ENCODE measurements around the gene FRMD4A.

Gene FRMD4A

DNA sequence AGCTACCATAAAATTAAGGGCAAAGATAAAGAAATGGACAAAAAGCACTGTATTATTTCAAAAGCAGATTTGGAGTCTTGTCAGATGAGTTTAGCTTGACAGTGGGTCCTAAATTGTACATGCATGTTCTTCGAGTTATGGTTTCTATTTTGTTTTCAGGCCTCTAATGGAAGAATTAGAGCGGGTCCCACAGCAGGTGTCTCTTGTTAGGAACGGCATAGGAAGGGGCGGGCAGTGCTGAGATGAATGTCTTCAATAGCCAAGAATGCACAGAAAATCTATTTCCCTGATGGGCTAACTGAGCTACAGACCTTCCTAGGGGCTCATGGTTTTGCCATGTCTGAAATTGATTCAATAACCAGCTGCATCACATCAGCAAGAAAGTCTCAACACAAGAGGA, 304.4 kb downstream of the FRMD4A start:
- TF ChIP-seq TCF12 (IDR thresholded peaks at IDR 0.05; ENCODE audit: low read depth) (no peak), USF1 (IDR thresholded peaks at IDR 0.05) (no peak), ZBTB7A (IDR thresholded peaks at IDR 0.05; ENCODE audit: low read depth) (no peak), CEBPB (IDR thresholded peaks at IDR 0.05) (no peak), NFIC (IDR thresholded peaks at IDR 0.05) (no peak), CREB1 (IDR thresholded peaks at IDR 0.05; ENCODE audit: low read depth) (no peak), TEAD4 (IDR thresholded peaks at IDR 0.05) (no peak), YY1 (IDR thresholded peaks at IDR 0.05; ENCODE audit: low read depth) (no peak), EGR1 (IDR thresholded peaks at IDR 0.05) (no peak), RAD21 (IDR thresholded peaks at IDR 0.05; ENCODE audit: low read depth) (no peak), EP300 (IDR thresholded peaks at IDR 0.05; ENCODE audit: borderline replicate concordance) (no peak), FOXM1 (IDR thresholded peaks at IDR 0.05; ENCODE audit: borderline replicate concordance, low read depth) (no peak), TAF1 (IDR thresholded peaks at IDR 0.05; ENCODE audit: low read depth) (no peak)
- TF ChIP-seq, protein P1, sequence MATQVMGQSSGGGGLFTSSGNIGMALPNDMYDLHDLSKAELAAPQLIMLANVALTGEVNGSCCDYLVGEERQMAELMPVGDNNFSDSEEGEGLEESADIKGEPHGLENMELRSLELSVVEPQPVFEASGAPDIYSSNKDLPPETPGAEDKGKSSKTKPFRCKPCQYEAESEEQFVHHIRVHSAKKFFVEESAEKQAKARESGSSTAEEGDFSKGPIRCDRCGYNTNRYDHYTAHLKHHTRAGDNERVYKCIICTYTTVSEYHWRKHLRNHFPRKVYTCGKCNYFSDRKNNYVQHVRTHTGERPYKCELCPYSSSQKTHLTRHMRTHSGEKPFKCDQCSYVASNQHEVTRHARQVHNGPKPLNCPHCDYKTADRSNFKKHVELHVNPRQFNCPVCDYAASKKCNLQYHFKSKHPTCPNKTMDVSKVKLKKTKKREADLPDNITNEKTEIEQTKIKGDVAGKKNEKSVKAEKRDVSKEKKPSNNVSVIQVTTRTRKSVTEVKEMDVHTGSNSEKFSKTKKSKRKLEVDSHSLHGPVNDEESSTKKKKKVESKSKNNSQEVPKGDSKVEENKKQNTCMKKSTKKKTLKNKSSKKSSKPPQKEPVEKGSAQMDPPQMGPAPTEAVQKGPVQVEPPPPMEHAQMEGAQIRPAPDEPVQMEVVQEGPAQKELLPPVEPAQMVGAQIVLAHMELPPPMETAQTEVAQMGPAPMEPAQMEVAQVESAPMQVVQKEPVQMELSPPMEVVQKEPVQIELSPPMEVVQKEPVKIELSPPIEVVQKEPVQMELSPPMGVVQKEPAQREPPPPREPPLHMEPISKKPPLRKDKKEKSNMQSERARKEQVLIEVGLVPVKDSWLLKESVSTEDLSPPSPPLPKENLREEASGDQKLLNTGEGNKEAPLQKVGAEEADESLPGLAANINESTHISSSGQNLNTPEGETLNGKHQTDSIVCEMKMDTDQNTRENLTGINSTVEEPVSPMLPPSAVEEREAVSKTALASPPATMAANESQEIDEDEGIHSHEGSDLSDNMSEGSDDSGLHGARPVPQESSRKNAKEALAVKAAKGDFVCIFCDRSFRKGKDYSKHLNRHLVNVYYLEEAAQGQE (IDR thresholded peaks at IDR 0.05; ENCODE audit: low read depth) = no peak
- TF ChIP-seq, protein P2, sequence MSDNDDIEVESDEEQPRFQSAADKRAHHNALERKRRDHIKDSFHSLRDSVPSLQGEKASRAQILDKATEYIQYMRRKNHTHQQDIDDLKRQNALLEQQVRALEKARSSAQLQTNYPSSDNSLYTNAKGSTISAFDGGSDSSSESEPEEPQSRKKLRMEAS (IDR thresholded peaks at IDR 0.05) = no peak

DNA sequence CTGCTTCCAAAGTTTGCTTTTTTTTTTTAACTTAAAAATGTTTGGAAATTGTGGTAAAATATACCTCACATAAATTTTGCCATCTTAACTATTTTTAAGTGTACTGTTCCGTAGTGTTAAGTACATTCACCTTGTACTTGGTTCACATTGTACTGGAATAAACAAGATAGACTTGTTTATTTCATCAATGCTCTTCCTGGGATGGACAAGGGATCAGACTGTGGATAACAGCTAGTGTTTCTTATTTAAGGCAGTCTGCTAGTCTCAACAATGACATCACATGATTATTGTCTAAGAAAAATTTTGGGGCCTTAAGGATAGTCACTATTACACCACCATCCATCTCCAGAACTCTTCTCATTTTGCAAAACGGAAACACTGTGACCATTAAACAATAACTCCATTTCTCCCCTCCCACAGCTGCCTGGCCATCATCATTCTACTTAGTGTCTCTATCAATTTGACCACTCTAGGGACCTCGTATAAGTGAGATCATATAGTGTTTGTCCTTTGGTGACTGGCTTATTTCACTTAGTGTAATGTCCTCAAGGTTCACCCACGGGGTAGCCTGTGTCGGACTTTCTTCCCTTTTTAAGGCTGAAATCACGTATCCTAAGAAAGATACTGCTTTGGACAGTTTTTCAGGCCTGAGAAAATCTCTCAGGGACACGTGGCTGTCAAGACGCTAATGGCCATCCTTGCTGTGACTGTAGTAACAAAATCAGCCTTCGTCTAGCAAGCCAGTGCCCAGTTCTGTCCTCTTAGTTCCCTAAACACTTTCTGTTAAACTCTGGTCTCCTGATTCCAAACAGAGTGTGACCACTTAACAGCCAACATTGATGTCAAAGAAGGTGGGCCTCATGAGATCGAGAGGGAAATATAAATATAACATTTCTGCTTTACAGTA, 305.2 kb downstream of the FRMD4A start:
- TF ChIP-seq ZBTB7A (IDR thresholded peaks at IDR 0.05; ENCODE audit: low read depth) = no peak
- TF ChIP-seq, protein P2 (IDR thresholded peaks at IDR 0.05) = no peak
- TF ChIP-seq, protein P1 (IDR thresholded peaks at IDR 0.05; ENCODE audit: low read depth) = no peak
- no peak for TF ChIP-seq FOXM1 (IDR thresholded peaks at IDR 0.05; ENCODE audit: borderline replicate concordance, low read depth)
- no peak for TF ChIP-seq NFIC (IDR thresholded peaks at IDR 0.05)
- TF ChIP-seq EGR1 (IDR thresholded peaks at IDR 0.05) = no peak
- no peak for TF ChIP-seq EP300 (IDR thresholded peaks at IDR 0.05; ENCODE audit: borderline replicate concordance)
- TF ChIP-seq TCF12 (IDR thresholded peaks at IDR 0.05; ENCODE audit: low read depth) = no peak

- TF ChIP-seq, protein P2 (IDR thresholded peaks at IDR 0.05) = no peak
- TF ChIP-seq CEBPB (IDR thresholded peaks at IDR 0.05) = no peak
- TF ChIP-seq NFIC (IDR thresholded peaks at IDR 0.05) = no peak
- no peak for TF ChIP-seq EP300 (IDR thresholded peaks at IDR 0.05; ENCODE audit: borderline replicate concordance)
- TF ChIP-seq FOXM1 (IDR thresholded peaks at IDR 0.05; ENCODE audit: borderline replicate concordance, low read depth) = no peak
- TF ChIP-seq TAF1 (IDR thresholded peaks at IDR 0.05; ENCODE audit: low read depth) = no peak
- TF ChIP-seq YY1 (IDR thresholded peaks at IDR 0.05; ENCODE audit: low read depth) = no peak
- TF ChIP-seq TCF12 (IDR thresholded peaks at IDR 0.05; ENCODE audit: low read depth) = no peak
- no peak for TF ChIP-seq EGR1 (IDR thresholded peaks at IDR 0.05)
- TF ChIP-seq, protein P1 (IDR thresholded peaks at IDR 0.05; ENCODE audit: low read depth) = no peak
- no peak for TF ChIP-seq CREB1 (IDR thresholded peaks at IDR 0.05; ENCODE audit: low read depth)
- TF ChIP-seq TEAD4 (IDR thresholded peaks at IDR 0.05) = no peak
- no peak for TF ChIP-seq USF1 (IDR thresholded peaks at IDR 0.05)
Observed at GRCh38 chr10:14024329-14025202, 306.2 kb downstream of the FRMD4A start.

Data from Ishikawa (cell line).